HK-2 (cell line): Measurements from ENCODE around the gene PUDP.
A peak's percentile ranks its signal among the peaks of the same experiment; 100 is the strongest.
"Not testable (repeated sequence)": the region's sequence is repeated elsewhere in the genome, so short reads cannot be mapped to it uniquely, and the experiment has no call there.

Experiments
- DNase-seq: peaks from one replicate; pipeline ENCODE4 v3.0.0-alpha.2; 2018; ENCODE audit not compliant: unreplicated experiment

Gene PUDP

DNA sequence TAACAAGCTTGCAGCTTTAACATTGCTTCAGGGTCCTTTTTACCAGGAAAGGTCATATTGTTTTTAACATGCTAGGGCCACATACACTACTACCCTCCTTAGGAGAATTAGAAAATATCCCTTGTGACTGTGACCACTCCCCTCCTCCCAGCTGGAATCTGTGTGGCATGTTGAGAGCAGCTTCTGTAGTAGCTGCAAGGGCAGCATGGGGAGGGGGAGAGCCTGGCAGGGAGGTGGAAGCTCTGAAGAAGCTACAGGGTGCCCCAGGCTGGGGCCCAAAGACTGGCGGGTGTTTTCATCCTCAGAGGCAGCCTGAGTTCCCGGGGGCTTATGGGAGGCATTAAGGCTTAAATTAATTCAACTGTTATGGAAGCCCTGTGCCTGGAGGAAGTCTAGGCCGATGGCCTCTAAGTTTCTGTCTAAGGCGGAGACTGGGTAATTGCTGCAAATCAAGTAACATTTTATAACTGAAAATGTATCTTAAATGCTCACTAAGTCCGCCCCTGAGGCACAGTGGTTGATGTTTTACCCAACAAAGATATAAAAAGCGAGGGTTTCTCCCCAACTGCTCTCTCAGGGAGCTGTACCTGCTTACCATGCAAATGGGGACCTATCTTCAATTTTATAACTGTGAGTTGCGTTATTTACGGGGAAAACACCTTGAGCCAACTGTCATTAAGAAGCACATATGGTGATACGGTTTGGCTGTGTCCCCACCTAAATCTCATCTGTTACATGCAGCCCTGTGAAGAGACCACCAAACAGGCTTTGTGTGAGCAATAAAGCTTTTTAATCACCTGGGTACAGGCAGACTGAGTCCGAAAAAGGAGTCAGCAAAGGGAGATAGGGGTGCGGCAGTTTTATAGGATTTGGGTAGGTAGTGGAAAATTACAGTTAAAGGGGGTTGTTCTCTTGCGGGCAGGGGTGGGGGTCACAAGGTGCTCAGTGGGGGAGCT, 37.8 kb downstream of the PUDP start:
- no peak for DNase-seq

DNA sequence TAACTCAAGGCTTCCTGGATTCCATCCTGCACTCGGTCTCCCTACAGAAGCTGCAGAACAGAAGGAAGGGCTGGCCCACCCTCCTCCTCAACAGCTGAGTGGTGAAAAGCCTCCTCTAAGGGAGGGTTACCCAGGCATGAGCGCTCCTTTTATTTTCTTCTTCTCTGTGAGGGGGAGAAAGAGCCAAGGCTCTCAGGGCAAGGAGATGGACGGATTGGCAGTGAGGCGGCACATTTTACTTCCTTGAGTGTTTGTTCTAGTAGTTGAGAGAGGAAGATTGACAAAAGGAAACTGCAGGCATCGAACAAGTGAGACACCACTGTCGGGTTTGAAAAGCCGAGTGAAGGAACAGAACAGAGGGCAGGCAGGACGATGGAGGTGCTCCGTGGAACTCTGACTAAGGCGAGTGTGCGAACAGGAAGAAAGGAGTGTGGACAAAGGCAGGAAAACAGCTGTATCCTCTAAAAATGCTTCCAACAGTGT, 38.9 kb downstream of the PUDP start:
- DNase-seq, result no peak

DNA sequence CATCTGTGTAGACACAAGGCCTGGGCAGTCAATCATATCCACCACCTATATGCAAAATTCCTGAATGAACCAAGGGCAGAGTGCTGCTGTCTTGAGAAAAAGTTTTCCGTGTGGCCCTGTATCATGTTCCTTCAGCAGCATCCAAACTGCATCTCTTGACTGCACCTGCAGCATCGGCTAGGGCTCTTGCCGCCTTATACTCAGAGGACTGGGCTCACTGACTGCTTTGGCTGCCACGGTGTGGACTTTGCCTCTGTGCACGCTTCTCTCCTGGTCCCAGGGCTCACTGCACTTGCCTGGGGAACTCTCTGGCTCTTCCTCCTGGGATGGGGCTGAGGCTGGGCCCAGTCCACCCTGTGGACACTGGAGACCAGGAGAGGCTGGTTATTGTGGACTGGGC, 39.9 kb downstream of the PUDP start:
- no peak for DNase-seq

DNA sequence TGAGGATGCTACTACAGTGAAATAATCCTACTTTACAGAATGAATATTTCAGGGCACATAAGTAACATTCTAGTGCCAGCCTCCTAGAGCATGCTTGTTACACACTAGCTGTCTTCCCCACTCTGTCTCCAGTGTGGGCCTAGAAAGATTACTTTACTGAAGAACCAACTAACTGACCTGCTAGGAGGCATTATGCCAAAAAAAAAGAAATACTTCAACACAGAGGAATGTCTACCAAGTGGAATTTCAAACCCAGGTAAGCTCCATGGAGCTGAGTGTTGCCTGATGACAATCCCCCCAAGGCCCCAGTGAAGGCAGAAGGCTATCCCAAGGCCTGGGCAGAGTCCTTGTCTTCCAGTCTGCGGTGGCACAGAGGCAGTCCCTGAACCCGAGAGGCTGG, 41.3 kb downstream of the PUDP start:
- no peak for DNase-seq

DNA sequence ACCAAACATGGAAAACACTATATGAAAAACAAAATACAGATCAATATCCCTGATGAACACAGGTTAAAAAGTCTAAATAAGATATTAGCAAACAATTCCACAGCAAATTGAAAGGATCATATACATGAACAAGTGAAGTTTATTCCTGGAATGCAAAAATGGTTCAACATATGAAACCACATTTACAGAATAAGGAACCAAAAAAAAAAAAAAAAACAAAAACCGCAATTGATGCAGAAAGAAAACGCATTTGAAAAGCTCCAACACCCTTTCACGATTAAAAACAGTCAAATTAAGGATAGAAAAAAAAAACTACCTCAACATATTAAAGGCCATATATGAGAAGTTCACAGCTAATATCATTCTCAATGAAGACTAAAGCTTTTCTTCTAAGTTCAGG, 45.8 kb downstream of the PUDP start:
- no peak for DNase-seq

DNA sequence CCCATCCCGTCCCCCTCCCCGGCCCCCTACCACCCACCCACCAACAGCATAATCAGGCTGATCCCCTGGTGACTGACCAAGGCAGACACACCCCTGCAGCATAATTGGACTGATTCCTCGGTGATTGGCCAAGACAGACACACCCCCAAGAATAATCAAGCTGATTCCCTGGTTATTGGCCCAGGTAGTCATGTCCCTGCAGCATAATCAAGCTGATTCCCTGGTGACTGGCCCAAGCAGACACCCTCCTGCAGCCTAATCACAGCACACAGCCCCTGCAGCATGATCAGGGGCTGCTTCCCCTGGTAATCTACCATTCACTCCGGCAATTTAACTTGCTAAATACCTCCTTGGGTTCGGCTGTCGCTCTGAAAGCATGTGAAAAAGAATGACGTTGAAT, 47.9 kb downstream of the PUDP start:
- no peak for DNase-seq

DNA sequence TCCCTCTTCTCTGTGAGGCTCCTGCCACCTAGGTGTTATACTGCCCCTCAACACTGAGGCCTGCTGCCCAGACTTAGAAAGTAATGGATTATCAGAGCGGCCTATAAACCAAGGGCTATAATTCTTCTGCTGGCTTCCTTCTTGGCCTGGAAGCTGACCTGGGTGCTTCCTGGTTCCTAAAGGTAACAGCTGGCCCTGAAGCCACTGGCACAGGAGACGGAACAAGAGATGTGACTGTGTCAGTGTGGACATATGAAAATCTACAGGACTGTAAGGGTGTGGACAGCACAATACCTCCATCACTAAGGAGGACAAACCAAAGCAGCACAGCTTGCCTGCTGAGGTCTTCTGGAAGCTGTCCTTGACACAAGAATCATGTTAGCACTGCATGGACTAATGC, 52.3 kb downstream of the PUDP start:
- not testable (repeated sequence) for DNase-seq

DNA sequence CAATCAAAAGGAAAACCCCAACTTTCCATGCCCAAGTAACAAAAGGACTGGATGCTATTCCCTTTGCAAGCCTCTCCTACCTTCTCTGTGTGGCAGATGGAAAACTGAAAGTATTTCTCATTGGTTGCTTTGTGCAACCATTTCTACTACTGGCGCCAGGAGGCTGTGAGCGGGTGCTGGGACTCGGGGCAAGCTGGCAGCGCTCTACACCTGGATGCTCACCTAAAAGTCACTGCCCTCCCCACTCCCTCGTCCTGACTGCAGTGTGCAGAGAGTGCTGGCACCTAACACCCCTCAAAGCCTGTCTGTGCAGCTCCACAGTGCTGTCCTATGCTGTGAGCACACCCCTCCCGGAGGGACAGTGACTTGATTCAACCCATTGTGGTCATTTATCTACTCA, 54.6 kb downstream of the PUDP start:
- DNase-seq, result no peak

DNA sequence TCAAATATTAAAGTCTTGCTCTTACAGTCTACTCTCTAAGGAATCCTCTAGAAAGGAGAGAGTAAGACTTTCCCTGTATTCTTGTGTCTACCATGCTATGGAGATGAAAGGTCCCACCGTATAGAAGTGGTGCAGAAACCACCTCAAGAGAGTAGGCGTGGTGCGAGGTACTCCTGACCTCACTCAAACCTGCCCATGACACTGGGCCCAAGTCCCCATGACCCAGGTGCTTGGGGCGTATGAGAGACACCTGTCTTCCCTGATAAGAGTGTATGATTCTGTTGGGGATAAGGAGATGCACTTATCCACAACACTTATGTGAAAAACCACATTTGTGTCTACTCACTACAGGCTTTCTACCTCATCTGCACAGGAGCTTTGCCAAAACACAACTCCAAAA, 55.4 kb downstream of the PUDP start:
- DNase-seq, result no peak

DNA sequence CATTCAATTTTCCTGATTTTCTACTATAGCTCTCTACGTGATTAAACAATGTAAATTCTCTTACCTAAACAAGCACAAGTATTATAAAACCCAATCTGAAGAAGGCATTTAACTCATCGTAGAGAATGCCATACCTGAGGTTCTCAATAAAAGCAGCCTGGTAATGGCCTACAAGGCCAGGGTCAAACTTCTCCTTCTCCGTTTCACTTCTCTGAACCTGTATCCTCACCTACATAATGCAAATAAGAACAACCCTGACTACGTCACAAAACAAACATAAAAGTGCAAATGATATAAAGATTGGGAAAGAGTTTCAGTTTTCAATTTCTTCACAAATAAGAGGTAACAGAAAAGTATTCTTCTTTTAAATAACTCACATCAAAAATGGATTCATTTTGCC, 56.0 kb downstream of the PUDP start:
- no peak for DNase-seq

DNA sequence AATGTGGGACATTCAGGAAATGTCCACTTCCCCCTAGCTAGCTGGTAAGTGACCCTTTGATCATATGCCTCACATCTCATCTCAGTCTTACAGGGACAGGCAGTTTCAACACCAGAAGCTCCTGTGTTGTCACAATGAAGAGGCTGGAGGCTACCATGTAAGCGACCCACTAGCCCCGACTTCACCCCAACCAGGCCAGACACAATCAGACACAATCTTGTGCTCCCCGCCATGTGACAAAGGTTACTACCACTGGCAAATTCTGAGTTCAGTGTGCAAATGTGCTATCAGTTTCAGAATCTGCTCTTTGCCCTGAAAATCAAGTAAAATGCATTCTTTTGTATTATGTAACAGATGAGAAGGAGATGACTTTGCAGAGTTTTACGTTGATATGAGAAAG, 57.3 kb downstream of the PUDP start:
- DNase-seq, result no peak

DNA sequence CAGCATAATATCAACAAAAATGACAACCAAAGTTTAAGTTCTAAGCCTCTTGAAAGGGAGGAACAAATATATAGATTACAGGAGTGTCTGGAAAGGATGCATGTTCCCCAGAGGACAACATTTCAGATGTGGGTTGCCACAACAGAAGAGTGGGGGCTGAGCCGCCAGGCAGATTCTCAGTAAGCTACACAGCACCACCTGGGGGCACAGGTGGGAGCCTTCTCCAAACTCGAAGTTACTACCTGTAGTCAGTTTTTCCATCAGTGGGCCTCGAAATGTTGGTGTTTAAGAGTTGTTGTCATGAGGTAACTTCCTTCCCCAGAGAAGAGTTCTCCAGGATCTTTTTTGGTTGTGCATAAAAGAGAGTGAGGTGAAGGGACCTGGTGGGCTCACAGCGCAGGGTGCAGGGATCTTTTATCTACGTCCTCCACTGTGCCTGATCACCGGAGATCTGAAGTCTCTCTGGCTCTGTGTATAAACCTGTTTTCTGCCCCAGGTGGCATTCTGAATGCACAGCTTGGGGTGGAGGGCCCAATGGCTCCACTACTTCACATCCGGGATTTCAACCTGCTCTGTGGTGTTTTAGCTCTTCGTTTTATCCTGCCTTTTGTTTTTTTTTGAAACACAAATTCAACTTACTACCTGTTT, 58.9 kb downstream of the PUDP start:
- no peak for DNase-seq

DNA sequence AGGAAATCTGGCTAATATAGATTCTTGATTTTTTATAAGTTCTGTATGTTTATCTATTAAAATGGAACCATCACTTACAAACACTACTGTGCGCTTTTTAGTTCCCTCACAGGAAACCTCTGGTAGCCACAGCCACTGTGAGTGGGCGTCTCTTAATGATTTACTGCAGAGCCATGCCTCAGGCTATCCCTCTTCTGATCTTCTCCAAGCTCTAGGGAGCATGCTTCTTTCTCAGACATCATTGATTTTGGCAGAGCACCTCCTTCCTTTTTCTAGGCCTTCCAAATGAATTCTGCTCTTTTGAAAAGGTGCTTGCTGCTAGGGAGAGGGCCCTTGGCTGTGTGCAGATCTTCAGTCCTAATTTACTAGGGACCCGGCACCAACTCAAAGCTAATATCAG, 61.6 kb downstream of the PUDP start:
- no peak for DNase-seq

DNA sequence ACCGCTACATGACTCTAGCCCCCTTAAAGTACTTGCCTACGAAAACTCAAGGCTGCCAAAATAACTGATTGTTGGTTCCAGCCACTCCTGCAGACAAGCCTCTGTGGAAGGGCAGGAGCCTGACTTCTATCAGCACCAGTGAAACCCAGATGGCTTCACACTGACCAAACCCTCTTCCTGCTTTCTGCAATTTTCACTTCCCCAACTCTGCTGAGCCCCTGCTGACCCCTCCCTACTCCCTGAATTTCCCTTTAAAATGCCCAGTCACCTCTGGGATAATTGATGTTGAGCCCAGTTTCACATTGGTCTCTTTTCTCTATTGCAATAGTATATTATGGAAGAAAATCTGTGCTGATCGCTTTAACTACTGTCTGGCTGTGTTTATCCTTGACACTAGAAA, 62.1 kb downstream of the PUDP start:
- DNase-seq, result no peak

DNA sequence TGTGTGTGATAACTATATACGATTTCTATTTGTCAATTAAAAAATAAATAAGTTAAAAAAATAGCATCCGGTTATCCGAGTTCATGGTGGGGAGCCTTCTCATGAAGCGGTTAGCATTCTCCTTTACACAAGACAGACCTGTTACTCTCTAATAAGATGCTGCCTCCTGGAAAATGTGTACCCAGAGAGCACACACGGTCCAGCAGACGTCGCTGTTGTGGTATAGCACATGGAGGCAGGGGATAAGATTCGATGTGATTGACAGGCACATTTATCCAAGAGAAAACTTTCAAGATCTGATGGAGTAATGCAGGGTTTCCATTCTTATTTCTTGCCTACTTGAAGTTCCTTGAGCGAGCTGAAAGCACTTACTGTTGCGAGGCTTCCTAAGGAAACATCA, 63.1 kb downstream of the PUDP start:
- no peak for DNase-seq

DNA sequence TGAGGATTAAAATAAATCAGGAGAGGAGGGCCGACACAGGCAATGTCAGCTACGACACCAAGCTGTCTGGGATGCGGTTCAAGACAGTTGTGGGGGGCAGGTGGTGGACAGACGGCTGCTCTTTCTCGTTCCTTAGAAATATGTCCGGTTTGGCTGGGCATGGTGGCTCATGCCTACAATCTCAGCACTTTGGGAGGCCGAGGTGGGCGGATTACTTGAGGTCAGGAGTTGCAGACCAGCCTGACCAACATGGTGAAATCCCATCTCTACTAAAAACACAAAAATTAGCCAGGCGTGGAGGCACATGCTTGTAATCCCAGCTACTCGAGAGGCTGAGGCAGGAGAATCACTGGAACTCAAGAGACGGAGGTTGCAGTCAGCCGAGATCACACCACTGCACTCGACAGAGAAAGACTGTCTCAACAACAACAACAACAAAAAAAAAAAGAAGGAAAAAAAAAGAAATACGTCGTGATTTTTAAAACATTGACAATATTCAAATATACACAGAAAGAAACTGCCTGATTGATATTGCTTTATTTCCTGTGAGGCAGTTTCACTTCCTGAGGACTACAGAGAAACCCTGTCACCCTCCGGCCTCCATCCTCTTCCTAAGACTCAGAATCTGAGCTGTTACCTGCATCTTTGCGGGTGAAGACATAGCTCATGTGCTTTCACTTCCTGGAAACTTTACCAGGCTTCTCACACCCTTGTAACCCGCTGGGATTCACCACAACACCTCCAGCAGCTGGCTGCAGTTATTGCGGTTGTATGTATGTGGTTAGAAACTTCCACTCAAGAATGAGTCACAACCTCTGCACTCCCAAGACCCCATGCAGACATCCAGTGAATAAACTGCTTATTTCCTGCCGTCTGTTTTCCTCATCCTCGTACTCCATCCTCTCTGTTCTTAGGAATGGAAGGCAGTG, 64.2 kb downstream of the PUDP start:
- DNase-seq, result peak; percentile 74

DNA sequence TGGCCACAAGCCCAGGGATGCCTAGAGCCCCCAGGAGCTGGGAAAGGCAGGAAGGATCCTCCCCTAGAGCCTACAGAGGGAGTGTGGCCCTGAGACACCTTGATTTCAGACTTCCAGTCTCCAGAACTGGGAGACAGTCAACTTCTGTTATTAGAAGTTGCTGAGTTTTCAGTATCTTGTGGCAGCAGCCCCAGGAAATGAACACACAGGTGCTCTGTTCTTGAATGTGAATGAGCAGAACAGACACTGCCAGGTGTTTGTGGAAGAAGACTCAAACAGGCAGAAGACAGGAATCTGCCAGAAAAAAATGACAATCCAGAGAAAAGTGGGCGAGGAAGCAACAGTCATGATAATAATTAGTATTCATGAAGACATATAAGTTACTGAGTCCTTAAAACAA, 64.9 kb downstream of the PUDP start:
- no peak for DNase-seq

DNA sequence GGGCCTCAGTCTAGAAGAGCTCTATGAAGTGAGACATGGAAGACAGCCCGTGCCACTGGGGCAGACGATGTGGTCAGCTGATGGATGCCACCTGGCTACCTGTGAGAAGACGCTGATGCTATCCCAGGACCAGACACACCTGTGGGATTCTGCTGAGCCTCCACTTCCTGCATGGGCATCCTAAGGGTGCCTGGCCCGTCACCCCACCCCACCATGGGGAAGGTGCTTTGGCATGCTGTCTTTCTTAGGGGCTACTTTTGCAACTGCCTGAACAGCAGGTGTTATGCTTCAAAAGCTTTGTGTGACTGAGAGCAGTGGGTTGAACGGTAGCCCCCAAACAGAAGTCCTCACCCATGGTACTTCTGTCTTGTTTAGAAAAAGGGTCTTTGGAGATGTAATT, 65.4 kb downstream of the PUDP start:
- no peak for DNase-seq

DNA sequence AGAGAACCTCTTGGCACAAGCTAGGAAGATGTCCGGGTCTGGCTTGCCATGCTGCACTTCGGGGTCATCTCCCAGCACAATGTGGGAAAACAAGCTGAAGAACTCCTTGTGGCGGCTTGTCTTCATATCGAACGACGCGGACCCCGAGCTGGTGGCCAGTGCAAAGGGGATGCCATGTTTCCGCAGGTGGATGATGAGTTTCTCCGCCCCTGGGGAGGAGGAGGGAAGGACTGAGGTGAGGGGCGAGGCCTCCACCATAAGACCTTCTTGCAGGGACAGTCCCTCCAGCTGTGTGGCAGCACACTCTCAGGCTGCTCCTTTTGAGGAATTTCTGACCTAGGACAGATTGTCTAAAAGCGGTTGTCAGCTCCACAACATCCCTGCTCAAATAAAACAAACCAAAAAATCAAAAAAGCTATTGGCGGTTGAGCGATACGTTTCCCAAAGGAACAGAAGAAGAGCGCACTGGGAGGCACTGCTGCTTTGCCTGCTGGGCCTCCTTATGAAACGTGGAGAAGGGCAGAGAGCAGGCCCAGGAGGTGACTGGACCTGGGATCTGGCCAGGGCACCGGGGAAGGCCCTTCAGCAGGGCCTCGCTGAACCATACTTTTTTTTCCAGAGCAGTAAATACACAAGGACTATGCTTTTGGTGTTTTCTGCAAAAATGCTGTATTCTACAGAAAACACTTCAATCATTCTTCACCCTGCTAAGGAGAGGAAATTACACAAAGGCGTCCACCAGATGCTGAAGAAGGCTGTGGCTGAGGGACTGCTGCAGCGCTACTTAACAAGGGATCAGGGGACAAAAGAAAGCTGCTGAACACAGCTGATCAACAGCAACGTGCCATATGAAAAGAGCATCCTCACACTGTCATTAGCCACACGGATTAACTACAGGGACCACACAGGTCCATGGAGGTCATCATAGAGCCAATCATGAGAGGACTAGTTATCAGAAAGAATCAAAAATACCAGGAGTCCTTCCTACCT, 70.4 kb downstream of the PUDP start:
- no peak for DNase-seq

DNA sequence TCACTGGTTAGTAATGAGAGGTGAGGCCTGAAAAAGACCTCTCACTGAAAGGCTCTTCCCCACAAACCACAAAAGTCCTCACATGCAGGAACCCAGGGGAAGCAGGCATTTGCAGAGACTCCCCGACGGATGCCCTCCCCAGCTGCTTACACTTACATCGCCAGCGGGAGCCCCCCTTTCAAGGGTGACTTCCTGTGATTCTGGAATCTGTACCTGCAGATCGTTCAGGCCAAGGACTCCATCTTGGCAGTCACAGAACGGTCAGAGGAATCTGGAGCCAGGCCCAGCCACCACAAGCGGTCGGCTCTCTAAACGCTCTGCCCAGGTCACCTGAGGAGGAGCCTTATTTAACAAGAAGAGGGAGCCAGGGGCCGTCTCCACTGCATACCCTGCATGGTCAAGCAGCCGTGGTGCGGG, 71.7 kb downstream of the PUDP start:
- DNase-seq, result no peak

DNA sequence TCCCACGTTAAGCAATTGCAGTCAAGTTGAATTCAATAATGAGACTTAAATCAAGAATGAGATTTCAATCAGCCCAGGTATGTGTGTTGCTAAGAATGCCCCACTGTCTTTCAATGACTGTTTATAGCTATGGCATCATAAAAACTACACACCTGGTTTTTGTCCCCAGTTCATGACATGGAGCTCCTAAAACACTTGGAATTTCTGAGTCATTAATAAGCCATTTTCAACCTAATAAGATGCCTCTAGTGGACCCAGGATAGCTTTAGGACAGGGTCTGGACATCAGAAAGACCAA, 73.1 kb downstream of the PUDP start:
- no peak for DNase-seq
